Caco-2 (cell line): ENCODE data around the gene LSM4. TPM values are rescaled to one million over a fixed set of nuclear protein-coding genes. Genes with fewer than 3 reads are reported as not detected.
A peak's percentile ranks its signal among the peaks of the same experiment; 100 is the strongest.

Experiments
- BruUV-seq: library from RNA; stranded (reverse); fragments of 400-500 nt; replicated peaks from 2 replicates; lab custom pipeline; 2021; lab: Mats Ljungman, UMichigan
- CTCF ChIA-PET: fragments of 300-600 bp; sonication (Branson Sonifier 250); formaldehyde crosslinking; loops from one replicate; lab custom pipeline; 2022; ENCODE audit warnings: antibody characterized with exemption; lab: Charles Lee
- POLR2A ChIA-PET: fragments of 300-600 bp; sonication (Branson Sonifier 250); formaldehyde crosslinking; loops from one replicate; lab custom pipeline; 2022; ENCODE audit warnings: antibody characterized with exemption; lab: Charles Lee
- DNase-seq, 2 experiments: peaks; one replicate each; pipeline versions ENCODE4 v3.0.0 to v3.0.0-alpha.2; 2020 to 2022
- H3K27me3 ChIP-seq: replicated peaks from 2 replicates; pipeline ENCODE4 v1.6.0; 2011; ENCODE audit warnings: low read length; ENCODE audit not compliant: control insufficient read depth, insufficient read depth
- H3K36me3 ChIP-seq: 2 replicates; pipeline ENCODE4 v1.5.1; 2011; ENCODE audit warnings: low read length; ENCODE audit not compliant: control insufficient read depth, insufficient read depth
- H3K4me1 ChIP-seq: fragments of 250-450 bp; sonication (Bioruptor Pico); 2 replicates; pipeline ENCODE4 v1.5.1; 2020; ENCODE audit warnings: mild to moderate bottlenecking
- H3K4me3 ChIP-seq: 2 replicates; pipeline ENCODE4 v1.5.1; 2011; ENCODE audit warnings: low read depth, mild to moderate bottlenecking, control low read depth, low read length
- H3K9me3 ChIP-seq: fragments of 250-450 bp; sonication (Bioruptor Pico); 2 replicates; pipeline ENCODE4 v1.5.1; 2020; ENCODE audit warnings: mild to moderate bottlenecking, moderate library complexity
- H3K27ac Mint-ChIP-seq: one replicate; pipeline ENCODE4 v1.8.0; 2022; ENCODE audit warnings: mixed read lengths; ENCODE audit not compliant: unreplicated experiment
- H3K27me3 Mint-ChIP-seq: one replicate; pipeline ENCODE4 v1.8.0; 2022; ENCODE audit warnings: mixed read lengths; ENCODE audit not compliant: insufficient read depth, unreplicated experiment
- H3K36me3 Mint-ChIP-seq: one replicate; pipeline ENCODE4 v1.8.0; 2022; ENCODE audit warnings: mild to moderate bottlenecking, mixed read lengths; ENCODE audit not compliant: insufficient read depth, unreplicated experiment
- H3K4me1 Mint-ChIP-seq: one replicate; pipeline ENCODE4 v1.8.0; 2022; ENCODE audit warnings: low read depth, mixed read lengths; ENCODE audit not compliant: unreplicated experiment
- H3K4me3 Mint-ChIP-seq: one replicate; pipeline ENCODE4 v1.8.0; 2022; ENCODE audit warnings: mild to moderate bottlenecking, moderate library complexity, mixed read lengths; ENCODE audit not compliant: unreplicated experiment
- H3K9me3 Mint-ChIP-seq: one replicate; pipeline ENCODE4 v1.8.0; 2022; ENCODE audit warnings: mixed read lengths; ENCODE audit not compliant: unreplicated experiment
- CTCF ChIP-seq, 2 experiments: fragments of 200-600 bp in 1 of 2; IDR thresholded peaks; 1 replicate in 1 of 2; 2 replicates in 1 of 2; pipeline versions ENCODE4 v1.5.1 to v1.8.0; 2011 to 2022; ENCODE audit warnings: antibody characterized with exemption in 1 of 2, control low read depth in 1 of 2, inconsistent platforms in 1 of 2, low read depth in 1 of 2, low read length in 1 of 2, mild to moderate bottlenecking in 1 of 2, moderate library complexity in 1 of 2; ENCODE audit not compliant: insufficient read depth in 1 of 2, severe bottlenecking in 1 of 2, unreplicated experiment in 1 of 2
- intact Hi-C: fragments of 100-400 bp; cut with micrococcal nuclease; formaldehyde crosslinking; loops from one replicate; pipeline ENCODE4 v1.10.0; 2022; ENCODE audit not compliant: unreplicated experiment
- total RNA-seq: library from RNA; stranded (reverse); gene quantifications from 2 replicates; pipeline ENCODE4 v1.2.3, GENCODE V29; 2022

The LSM4 gene
- total RNA-seq, 1 experiment from 2014 or later: 184 TPM

- Mint-ChIP-seq H3K9me3 (no peaks in the 10 kb centered on the region), H3K27me3 (peaks cover 6% of the 10 kb centered on the region), H3K4me3 (peak overlapping the region; percentile 24), H3K36me3 (peaks cover 81% of the 10 kb centered on the region), H3K27ac (peak overlapping the region; percentile 59), H3K4me1 (peaks cover 12% of the 10 kb centered on the region)
- ChIA-PET POLR2A (interaction anchor here (0.6 to 2.8 kb wide), 3 partner anchors 48 to 140 kb away, joined by 6 to 16 read pairs (median 14); partner anchors contain the start of gene LSM4), CTCF (interaction anchor here (0.6 to 1.7 kb wide), 4 partner anchors 54 to 150 kb away, joined by 3 to 8 read pairs (median 6); no protein-coding TSS in a partner anchor)
- intact Hi-C loops: no loop called here
- no peak for TF ChIP-seq CTCF (IDR thresholded peaks at IDR 0.05; ENCODE audit: insufficient read depth in 1 of 2, low read depth in 1 of 2, low read length in 1 of 2, severe bottlenecking in 1 of 2, unreplicated experiment in 1 of 2)
- peaks cover 3% of the 10 kb centered on the region; the same call in 1 of the 2 replicates for H3K36me3 ChIP-seq
- no TSS peak for BruUV-seq
- DNase-seq: peak; percentile 73 to 75
- no peaks in the 10 kb centered on the region for H3K9me3 ChIP-seq
- no peak overlapping the region for H3K4me3 ChIP-seq
- peaks cover 30% of the 10 kb centered on the region for H3K4me1 ChIP-seq
- no peaks in the 10 kb centered on the region for H3K27me3 ChIP-seq
Measured at GRCh38 chr19:18274781-18275356, 48.0 kb downstream of the LSM4 start.

- Histone ChIP-seq H3K9me3 (no peaks in the 10 kb centered on the region), H3K4me1 (peaks cover 30% of the 10 kb centered on the region), H3K4me3 (no peak within 1 kb of the TSS), H3K36me3 (peaks cover 3% of the 10 kb centered on the region; the same call in 1 of the 2 replicates), H3K27me3 (no peaks in the 10 kb centered on the region)
- peaks cover 81% of the 10 kb centered on the region for H3K36me3 Mint-ChIP-seq
- intact Hi-C loops: no loop called here
- BruUV-seq: no TSS peak
- ChIA-PET CTCF (interaction anchor here (0.6 kb wide), 1 partner anchor 64 kb away, joined by 4 read pairs; no protein-coding TSS in a partner anchor), POLR2A (interaction anchor here (0.6 kb wide), 2 partner anchors 48 to 140 kb away, joined by 6 to 14 read pairs; partner anchors contain the start of gene LSM4)
- peaks cover 6% of the 10 kb centered on the region for H3K4me1 Mint-ChIP-seq
- H3K27me3 Mint-ChIP-seq: peaks cover under 1% of the 10 kb centered on the region
- H3K4me3 Mint-ChIP-seq: peak within 1 kb of the TSS; percentile 24
- H3K9me3 Mint-ChIP-seq: no peaks in the 10 kb centered on the region
- peak within 1 kb of the TSS; percentile 59 for H3K27ac Mint-ChIP-seq
- DNase-seq: peak; percentile 47 to 51
- no peak for TF ChIP-seq CTCF (IDR thresholded peaks at IDR 0.05; ENCODE audit: insufficient read depth in 1 of 2, low read depth in 1 of 2, low read length in 1 of 2, severe bottlenecking in 1 of 2, unreplicated experiment in 1 of 2)
Measured at GRCh38 chr19:18274219-18274780, 48.6 kb downstream of the LSM4 start, which contains the start of gene IQCN. Gene IQCN (minus strand): TSS chr19:18274452. CDS start chr19:18269478, 4,974 bp downstream.

GRCh38 chr19:18273561-18274218 is 49.2 kb downstream of the LSM4 start:
- no peak overlapping the region for H3K4me3 ChIP-seq
- CTCF ChIA-PET: no interaction called here

More at GRCh38 chr19:18273561-18274218, 49.2 kb downstream of the LSM4 start:
- Histone ChIP-seq H3K9me3 (no peaks in the 10 kb centered on the region), H3K27me3 (no peaks in the 10 kb centered on the region), H3K4me1 (peaks cover 24% of the 10 kb centered on the region), H3K36me3 (peaks cover under 1% of the 10 kb centered on the region; the same call in 1 of the 2 replicates)
- POLR2A ChIA-PET: no interaction called here
- TF ChIP-seq CTCF (IDR thresholded peaks at IDR 0.05; ENCODE audit: insufficient read depth in 1 of 2, low read depth in 1 of 2, low read length in 1 of 2, severe bottlenecking in 1 of 2, unreplicated experiment in 1 of 2): no peak
- DNase-seq: no peak
- Mint-ChIP-seq H3K36me3 (peaks cover 81% of the 10 kb centered on the region), H3K27ac (no peak overlapping the region), H3K27me3 (no peaks in the 10 kb centered on the region), H3K9me3 (no peaks in the 10 kb centered on the region), H3K4me3 (no peak overlapping the region), H3K4me1 (peaks cover under 1% of the 10 kb centered on the region)
- intact Hi-C loops: no loop called here
- BruUV-seq: no TSS peak
